Esophagus muscularis mucosa (tissue), 4 donors: ENCODE data around the gene SPINT1. TPM values are rescaled to one million over a fixed set of nuclear protein-coding genes. Genes with fewer than 3 reads are reported as not detected.

Experiments used
- DNase-seq: peaks from one replicate; pipeline ENCODE4 v3.0.0-alpha.2; 2017; ENCODE audit errors: extremely low spot score
- H3K27ac ChIP-seq, 4 donors: fragments of 200-600 bp; sonication (generic); replicated peaks in 1 of 4; 1 replicate in 3 of 4; 2 replicates in 1 of 4; pipeline ENCODE4 v1.5.1; 2016 to 2019; ENCODE audit warnings: mild to moderate bottlenecking in 1 of 4
- H3K27me3 ChIP-seq, 4 donors: fragments of 200-600 bp; sonication (generic); one replicate each; pipeline versions ENCODE4 v1.5.1 to v1.6.0; 2016 to 2019
- H3K36me3 ChIP-seq, 4 donors: fragments of 200-600 bp; sonication (generic); one replicate each; pipeline ENCODE4 v1.5.1; 2016 to 2019
- H3K4me1 ChIP-seq, 4 donors: fragments of 200-600 bp; sonication (generic); one replicate each; pipeline ENCODE4 v1.5.1; 2016 to 2019
- H3K4me3 ChIP-seq, 4 donors: fragments of 200-600 bp; sonication (generic); 1 replicate in 2 of 4; 2 replicates in 2 of 4; pipeline ENCODE4 v1.5.1; 2016 to 2019; ENCODE audit warnings: mild to moderate bottlenecking in 4 of 4, moderate library complexity in 1 of 4
- H3K9me3 ChIP-seq, 4 donors: fragments of 200-600 bp; sonication (generic); 1 replicate in 3 of 4; 2 replicates in 1 of 4; pipeline ENCODE4 v1.5.1; 2016 to 2019
- CTCF ChIP-seq, 3 experiments: fragments of 200-600 bp in 2 of 3; fragments of 450-650 bp in 1 of 3; sonication (generic) in 2 of 3; IDR thresholded peaks; one replicate each; pipeline ENCODE4 v1.5.1; 2017 to 2019; ENCODE audit warnings: antibody characterized with exemption in 3 of 3, mild to moderate bottlenecking in 2 of 3, moderate library complexity in 1 of 3
- EP300 ChIP-seq: sonication (generic); formaldehyde crosslinking; IDR thresholded peaks from one replicate; pipeline ENCODE4 v1.6.1; 2017; ENCODE audit warnings: antibody characterized with exemption
- POLR2A ChIP-seq: fragments of 450-650 bp; IDR thresholded peaks from one replicate; pipeline ENCODE4 v1.6.1; 2017; ENCODE audit warnings: antibody characterized with exemption, moderate library complexity, mild to moderate bottlenecking, low read depth
- POLR2AphosphoS5 ChIP-seq, 2 donors: sonication (generic); formaldehyde crosslinking; IDR thresholded peaks; one replicate each; pipeline ENCODE4 v1.6.1; 2017; ENCODE audit warnings: antibody characterized with exemption in 2 of 2
- WGBS: methylation state at CpG from one replicate; pipeline ENCODE4 v1.1.5; 2018; 5-methylcytosine and 5-hydroxymethylcytosine counted together
- intact Hi-C: fragments of 100-400 bp; cut with DNase I; formaldehyde crosslinking; loops from one replicate; pipeline ENCODE4 v1.15.1; 2023
- total RNA-seq, 4 donors: library from RNA; depleted of rRNA; stranded (reverse); fragments of >200 nt; gene quantifications; one replicate each; pipeline versions ENCODE4 v1.1.0 to v1.2.1, GENCODE V29; 2016

Gene SPINT1
- total RNA-seq, 4 donors from 2014 or later: 0.99 to 2.8 (median 1.8) TPM

GRCh38 chr15:40878785-40879184, 34.9 kb downstream of the SPINT1 start:
- Histone ChIP-seq H3K9me3 (no peaks in the 10 kb centered on the region), H3K4me1 (peaks cover 6 to 7% (median 7%) of the 10 kb centered on the region in 4 donors), H3K4me3 (no peak overlapping the region), H3K27ac (no peak overlapping the region), H3K36me3 (no peaks in the 10 kb centered on the region), H3K27me3 (peaks cover 0 to 5% (median 2%) of the 10 kb centered on the region in 4 donors)
- no peak for DNase-seq
- TF ChIP-seq POLR2AphosphoS5 (IDR thresholded peaks at IDR 0.05): no peak
- TF ChIP-seq POLR2A: no peak
- no peak for TF ChIP-seq CTCF (IDR thresholded peaks at IDR 0.05)
- TF ChIP-seq EP300: no peak
- WGBS: 80% methylated on average over 1 of the region's 1 CpG
- intact Hi-C loops: no loop called here

GRCh38 chr15:40879609-40880008, 35.8 kb downstream of the SPINT1 start:
- H3K27me3 ChIP-seq: no peaks in the 10 kb centered on the region
- TF ChIP-seq EP300 (no peak), POLR2A (no peak), POLR2AphosphoS5 (IDR thresholded peaks at IDR 0.05) (no peak), CTCF (IDR thresholded peaks at IDR 0.05) (no peak)
- no peak overlapping the region for H3K4me3 ChIP-seq
- 78% methylated on average over 5 of the region's 6 CpGs for WGBS
- no peaks in the 10 kb centered on the region for H3K4me1 ChIP-seq
- DNase-seq: no peak
- no peaks in the 10 kb centered on the region for H3K9me3 ChIP-seq
- H3K27ac ChIP-seq: no peak overlapping the region
- intact Hi-C loops: no loop called here
- no peaks in the 10 kb centered on the region for H3K36me3 ChIP-seq

- no peaks in the 10 kb centered on the region for H3K36me3 ChIP-seq
- no peak for TF ChIP-seq EP300
- TF ChIP-seq CTCF (IDR thresholded peaks at IDR 0.05): no peak
- no peak for TF ChIP-seq POLR2AphosphoS5 (IDR thresholded peaks at IDR 0.05)
- no peak for TF ChIP-seq POLR2A
- no peak for DNase-seq
- intact Hi-C loops: no loop called here
- no peak overlapping the region for H3K4me3 ChIP-seq
- peaks cover 0 to 2% (median 0%) of the 10 kb centered on the region in 4 donors for H3K27me3 ChIP-seq
- no peak overlapping the region for H3K27ac ChIP-seq
- WGBS: 95% methylated on average over 6 of the region's 6 CpGs
- no peaks in the 10 kb centered on the region for H3K4me1 ChIP-seq
- H3K9me3 ChIP-seq: no peaks in the 10 kb centered on the region
Observed at GRCh38 chr15:40881351-40881750, 37.5 kb downstream of the SPINT1 start.

- H3K4me1 ChIP-seq: no peaks in the 10 kb centered on the region
- TF ChIP-seq EP300 (no peak), POLR2AphosphoS5 (IDR thresholded peaks at IDR 0.05) (no peak), CTCF (IDR thresholded peaks at IDR 0.05) (no peak), POLR2A (no peak)
- H3K4me3 ChIP-seq: no peak overlapping the region
- no peak overlapping the region for H3K27ac ChIP-seq
- H3K9me3 ChIP-seq: no peaks in the 10 kb centered on the region
- peaks cover 0 to 4% (median 0%) of the 10 kb centered on the region in 4 donors for H3K27me3 ChIP-seq
- 57% methylated on average over 1 of the region's 1 CpG for WGBS
- no peaks in the 10 kb centered on the region for H3K36me3 ChIP-seq
- intact Hi-C loops: no loop called here
- no peak for DNase-seq
Observed at GRCh38 chr15:40886586-40886985, 42.7 kb downstream of the SPINT1 start.

- H3K4me3 ChIP-seq: no peak overlapping the region
- intact Hi-C loops: no loop called here
- H3K36me3 ChIP-seq: no peaks in the 10 kb centered on the region
- peaks cover 8 to 9% (median 8%) of the 10 kb centered on the region in 4 donors for H3K4me1 ChIP-seq
- peaks cover 0 to 4% (median 0%) of the 10 kb centered on the region in 4 donors for H3K27me3 ChIP-seq
- DNase-seq: no peak
- H3K27ac ChIP-seq: no peak overlapping the region
- H3K9me3 ChIP-seq: no peaks in the 10 kb centered on the region
- TF ChIP-seq POLR2AphosphoS5 (IDR thresholded peaks at IDR 0.05) (no peak), POLR2A (no peak), CTCF (IDR thresholded peaks at IDR 0.05) (no peak), EP300 (no peak)
Observed at GRCh38 chr15:40889112-40889511, 45.3 kb downstream of the SPINT1 start.
